Subcutaneous abdominal adipose tissue (tissue), 5 donors: ENCODE data around the gene MIF4GD.
"Not testable (repeated sequence)": the region's sequence is repeated elsewhere in the genome, so short reads cannot be mapped to it uniquely, and the experiment has no call there.

Source experiments
- H3K27ac ChIP-seq: one replicate; pipeline ENCODE4 v1.7.0; 2013; ENCODE audit warnings: low read depth, mild to moderate bottlenecking, inconsistent platforms, low read length, moderate library complexity
- H3K27me3 ChIP-seq, 5 donors: one replicate each; pipeline ENCODE4 v1.7.0; 2013; ENCODE audit warnings: low read length in 5 of 5, inconsistent platforms in 1 of 5; ENCODE audit not compliant: control insufficient read depth in 5 of 5, insufficient read depth in 4 of 5
- H3K36me3 ChIP-seq, 5 donors: one replicate each; pipeline ENCODE4 v1.7.0; 2013; ENCODE audit warnings: low read length in 5 of 5; ENCODE audit not compliant: control insufficient read depth in 5 of 5, insufficient read depth in 5 of 5
- H3K4me1 ChIP-seq, 5 donors: one replicate each; pipeline ENCODE4 v1.7.0; 2013; ENCODE audit warnings: low read length in 5 of 5, mild to moderate bottlenecking in 3 of 5, moderate library complexity in 1 of 5; ENCODE audit not compliant: control insufficient read depth in 5 of 5, insufficient read depth in 5 of 5
- H3K4me3 ChIP-seq, 5 donors: one replicate each; pipeline ENCODE4 v1.7.0; 2013; ENCODE audit warnings: low read length in 5 of 5, low read depth in 1 of 5
- H3K9ac ChIP-seq, 5 donors: one replicate each; pipeline ENCODE4 v1.7.0; 2013; ENCODE audit warnings: low read length in 5 of 5, mild to moderate bottlenecking in 4 of 5, moderate library complexity in 3 of 5
- H3K9me3 ChIP-seq, 5 donors: one replicate each; pipeline ENCODE4 v1.7.0; 2013; ENCODE audit warnings: low read length in 5 of 5; ENCODE audit not compliant: control insufficient read depth in 5 of 5
- donor health status: healthy.
- donor health status: healthy.
- donor health status: healthy.
- donor health status: healthy.
- donor health status: healthy.

MIF4GD gene

GRCh38 chr17:75288770-75289114, 17.7 kb upstream of the MIF4GD start:
- Histone ChIP-seq H3K4me3 (peak overlapping the region; percentile 67 to 95 (median 93)), H3K9me3 (no peaks in the 10 kb centered on the region), H3K36me3 (peaks cover 0 to 19% (median 12%) of the 10 kb centered on the region in 5 donors), H3K9ac (peak overlapping the region; percentile 52 to 92 (median 87)), H3K27ac (peak overlapping the region; percentile 96), H3K4me1 (peaks cover 0 to 16% (median 16%) of the 10 kb centered on the region in 5 donors), H3K27me3 (no peaks in the 10 kb centered on the region)

GRCh38 chr17:75288359-75288758, 17.3 kb upstream of the MIF4GD start:
- Histone ChIP-seq H3K9me3 (no peaks in the 10 kb centered on the region), H3K36me3 (peaks cover 0 to 23% (median 12%) of the 10 kb centered on the region in 5 donors), H3K27ac (no peak overlapping the region), H3K9ac (peak overlapping the region in 1 of 5 donors; percentile 4), H3K4me3 (peak overlapping the region; percentile 67 to 95 (median 93)), H3K27me3 (no peaks in the 10 kb centered on the region), H3K4me1 (peaks cover 0 to 16% (median 16%) of the 10 kb centered on the region in 5 donors)

GRCh38 chr17:75287221-75287620, 16.2 kb upstream of the MIF4GD start:
- H3K4me1 ChIP-seq: peaks cover 0 to 16% (median 16%) of the 10 kb centered on the region in 5 donors
- H3K9ac ChIP-seq: no peak overlapping the region
- H3K9me3 ChIP-seq: no peaks in the 10 kb centered on the region
- H3K4me3 ChIP-seq: no peak overlapping the region
- H3K27ac ChIP-seq: no peak overlapping the region
- no peaks in the 10 kb centered on the region for H3K27me3 ChIP-seq
- H3K36me3 ChIP-seq: peaks cover 0 to 26% (median 12%) of the 10 kb centered on the region in 5 donors

DNA sequence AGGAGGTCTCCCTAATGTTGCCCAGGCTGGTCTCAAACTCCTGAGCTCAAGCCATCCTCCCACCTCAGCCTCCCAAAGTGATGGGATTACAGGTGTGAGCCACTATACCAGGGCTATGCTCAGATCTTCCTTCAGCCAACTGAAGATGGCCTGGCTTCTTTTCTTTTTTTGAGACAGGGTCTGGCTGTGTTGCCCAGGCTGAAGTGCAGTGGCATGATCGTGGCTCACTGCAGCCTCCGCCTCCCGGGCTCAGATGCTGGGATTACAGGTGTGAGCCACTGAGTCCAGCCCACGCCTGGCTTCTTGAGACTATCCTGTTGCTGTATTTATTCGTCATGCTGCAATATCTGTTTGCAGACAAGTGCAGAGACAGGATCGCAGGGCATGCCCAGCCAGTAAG, 14.1 kb upstream of the MIF4GD start:
- H3K27me3 ChIP-seq: no peaks in the 10 kb centered on the region
- H3K9me3 ChIP-seq: no peaks in the 10 kb centered on the region
- peaks cover 0 to 35% (median 18%) of the 10 kb centered on the region in 5 donors for H3K36me3 ChIP-seq
- no peak overlapping the region for H3K4me3 ChIP-seq
- H3K9ac ChIP-seq: no peak overlapping the region
- peaks cover 0 to 12% (median 11%) of the 10 kb centered on the region in 5 donors for H3K4me1 ChIP-seq
- no peak overlapping the region for H3K27ac ChIP-seq

DNA sequence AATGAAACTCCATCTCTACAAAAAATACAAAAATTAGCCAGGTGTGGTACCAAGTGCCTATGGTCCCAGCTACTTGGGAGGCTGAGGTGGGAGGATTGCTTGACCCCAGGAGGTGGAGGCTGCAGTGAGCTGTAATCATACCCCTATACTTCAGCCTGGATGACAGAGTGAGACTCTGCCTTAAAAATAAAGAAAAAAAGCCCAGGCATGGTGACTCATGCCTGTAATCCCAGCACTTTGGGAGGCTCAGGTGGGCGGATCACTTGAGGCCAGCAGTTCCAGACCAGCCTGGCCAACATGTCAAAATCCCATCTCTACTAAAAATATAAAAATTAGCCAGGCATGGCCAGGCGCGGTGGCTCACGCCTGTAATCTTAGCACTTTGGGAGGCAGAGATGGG, 9.2 kb upstream of the MIF4GD start:
- not testable (repeated sequence) for H3K27me3 ChIP-seq, H3K4me3 ChIP-seq, H3K9ac ChIP-seq, H3K27ac ChIP-seq, H3K9me3 ChIP-seq, H3K4me1 ChIP-seq
- peaks cover 0 to 39% (median 13%) of the 10 kb centered on the region in 5 donors for H3K36me3 ChIP-seq

DNA sequence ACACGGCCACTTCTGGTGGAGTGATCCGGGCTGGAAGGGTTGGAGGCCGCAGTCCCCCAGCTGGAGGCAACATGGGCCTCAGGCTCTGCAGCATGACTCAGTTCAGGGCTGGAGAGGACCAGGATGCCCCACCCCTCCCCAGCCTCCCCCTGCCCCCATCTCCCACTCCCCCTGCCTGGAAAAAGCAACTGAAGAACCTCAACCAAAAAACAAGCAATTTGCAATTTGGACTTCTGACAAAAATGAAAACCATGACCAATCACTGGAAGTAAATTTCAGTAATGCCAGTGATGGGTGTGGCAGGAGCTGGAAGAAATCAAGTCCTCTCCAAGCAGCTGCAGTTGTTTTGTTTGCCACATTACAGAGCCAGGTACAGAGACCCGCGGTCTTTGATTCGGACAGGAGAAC, 6.6 kb upstream of the MIF4GD start:
- no peak overlapping the region for H3K27ac ChIP-seq
- peaks cover 0 to 15% (median 5%) of the 10 kb centered on the region in 5 donors for H3K4me1 ChIP-seq
- peaks cover 0 to 39% (median 12%) of the 10 kb centered on the region in 5 donors for H3K36me3 ChIP-seq
- no peak overlapping the region for H3K9ac ChIP-seq
- no peak overlapping the region for H3K4me3 ChIP-seq
- no peaks in the 10 kb centered on the region for H3K9me3 ChIP-seq
- H3K27me3 ChIP-seq: no peaks in the 10 kb centered on the region

DNA sequence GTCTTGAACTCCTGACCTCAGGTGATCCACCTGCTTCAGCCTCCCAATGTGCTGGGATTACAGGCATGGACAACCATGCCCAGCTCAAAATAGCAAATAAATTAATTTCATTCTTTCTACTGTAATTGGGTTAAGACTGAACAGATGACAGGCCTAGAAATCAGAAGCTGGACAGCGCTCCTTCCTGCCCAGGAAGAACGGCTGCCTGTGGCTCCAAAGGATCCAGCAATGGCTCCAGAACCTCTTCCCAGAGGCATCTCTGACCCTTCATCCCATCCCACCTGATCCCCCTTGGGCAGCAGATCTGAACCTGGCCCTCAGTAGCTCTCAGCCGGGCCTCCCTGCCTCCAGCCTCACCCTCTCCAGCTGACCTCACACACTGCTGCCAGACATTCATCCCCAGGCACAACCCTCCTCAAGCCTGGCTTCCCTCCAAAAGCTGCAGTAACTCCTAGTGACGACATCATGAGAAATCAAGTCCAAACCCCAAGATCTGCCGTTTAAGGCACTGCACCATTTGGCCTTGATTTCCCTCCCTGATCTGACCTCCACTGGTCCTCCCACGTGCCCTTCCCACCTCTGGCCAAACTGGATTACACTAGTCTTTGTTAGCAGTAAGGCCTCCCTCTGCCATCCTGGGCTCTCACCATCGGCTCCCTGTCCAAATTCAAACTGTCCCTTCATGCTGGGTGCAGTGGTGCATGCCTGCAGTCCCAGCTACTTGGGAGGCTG, 3.1 kb upstream of the MIF4GD start:
- no peaks in the 10 kb centered on the region for H3K27me3 ChIP-seq
- no peaks in the 10 kb centered on the region for H3K9me3 ChIP-seq
- no peak overlapping the region for H3K9ac ChIP-seq
- peaks cover 2 to 41% (median 30%) of the 10 kb centered on the region in 5 donors for H3K4me1 ChIP-seq
- H3K27ac ChIP-seq: no peak overlapping the region
- H3K4me3 ChIP-seq: no peak overlapping the region
- H3K36me3 ChIP-seq: peaks cover 0 to 28% (median 6%) of the 10 kb centered on the region in 5 donors

- H3K9me3 ChIP-seq: no peaks in the 10 kb centered on the region
- H3K4me3 ChIP-seq: no peak overlapping the region
- H3K4me1 ChIP-seq: peaks cover 2 to 43% (median 33%) of the 10 kb centered on the region in 5 donors
- no peaks in the 10 kb centered on the region for H3K27me3 ChIP-seq
- no peak overlapping the region for H3K27ac ChIP-seq
- peaks cover 0 to 21% (median 6%) of the 10 kb centered on the region in 5 donors for H3K36me3 ChIP-seq
- H3K9ac ChIP-seq: peak overlapping the region in 1 of 5 donors; percentile 6
Observed at GRCh38 chr17:75272848-75273184, 1.8 kb upstream of the MIF4GD start.

- peak overlapping the region; percentile 65 for H3K27ac ChIP-seq
- H3K36me3 ChIP-seq: peaks cover 0 to 22% (median 4%) of the 10 kb centered on the region in 5 donors
- peaks cover 2 to 49% (median 39%) of the 10 kb centered on the region in 5 donors for H3K4me1 ChIP-seq
- peak overlapping the region in 3 of 5 donors; percentile 78 to 88 (median 80) for H3K9ac ChIP-seq
- H3K27me3 ChIP-seq: no peaks in the 10 kb centered on the region
- no peaks in the 10 kb centered on the region for H3K9me3 ChIP-seq
- peak overlapping the region in 4 of 5 donors; percentile 68 to 91 (median 76) for H3K4me3 ChIP-seq
Observed at GRCh38 chr17:75271955-75272847, 1.2 kb upstream of the MIF4GD start.
